Tibial nerve (tissue), 4 donors: Measurements from ENCODE around the gene GLIPR2. TPM values are rescaled to one million over a fixed set of nuclear protein-coding genes. Genes with fewer than 3 reads are reported as not detected.

Source experiments
- DNase-seq, 2 donors: peaks; one replicate each; pipeline ENCODE4 v3.0.0-alpha.2; 2019; ENCODE audit warnings: low spot score in 2 of 2
- H3K27ac ChIP-seq, 4 donors: fragments of 200-600 bp; sonication (generic) in 3 of 4; one replicate each; pipeline ENCODE4 v1.5.1; 2017 to 2019; ENCODE audit warnings: mild to moderate bottlenecking in 1 of 4
- H3K27me3 ChIP-seq, 2 donors: fragments of 200-600 bp; sonication (generic) in 1 of 2; one replicate each; pipeline versions ENCODE4 v1.5.1 to v1.6.0; 2017 to 2019
- H3K36me3 ChIP-seq, 3 donors: fragments of 200-600 bp; sonication (generic); one replicate each; pipeline ENCODE4 v1.5.1; 2018 to 2019
- H3K4me1 ChIP-seq, 4 donors: fragments of 200-600 bp; sonication (generic) in 3 of 4; one replicate each; pipeline ENCODE4 v1.5.1; 2017 to 2019
- H3K4me3 ChIP-seq, 4 donors: fragments of 200-600 bp; sonication (generic) in 3 of 4; one replicate each; pipeline ENCODE4 v1.5.1; 2017 to 2019; ENCODE audit warnings: mild to moderate bottlenecking in 1 of 4, moderate library complexity in 1 of 4
- H3K9me3 ChIP-seq, 4 donors: fragments of 200-600 bp; sonication (generic) in 3 of 4; one replicate each; pipeline ENCODE4 v1.5.1; 2017 to 2019
- CTCF ChIP-seq, 5 experiments: fragments of 200-600 bp in 3 of 5; fragments of 450-650 bp in 2 of 5; sonication (generic) in 3 of 5; IDR thresholded peaks; one replicate each; pipeline ENCODE4 v1.5.1; 2016 to 2019; ENCODE audit warnings: antibody characterized with exemption in 5 of 5, mild to moderate bottlenecking in 3 of 5, moderate library complexity in 2 of 5
- EP300 ChIP-seq, 2 donors: sonication (generic); formaldehyde crosslinking; IDR thresholded peaks; one replicate each; pipeline ENCODE4 v1.6.1; 2017; ENCODE audit warnings: antibody characterized with exemption in 2 of 2, mild to moderate bottlenecking in 1 of 2
- POLR2A ChIP-seq, 2 donors: fragments of 450-650 bp; IDR thresholded peaks; one replicate each; pipeline ENCODE4 v1.6.1; 2017; ENCODE audit warnings: antibody characterized with exemption in 2 of 2, mild to moderate bottlenecking in 2 of 2, moderate library complexity in 2 of 2
- WGBS, 2 donors: methylation state at CpG; one replicate each; pipeline ENCODE4 v1.1.5; 2018; 5-methylcytosine and 5-hydroxymethylcytosine counted together
- total RNA-seq, 4 donors: library from RNA; depleted of rRNA; stranded (reverse); fragments of >200 nt; gene quantifications; one replicate each; pipeline ENCODE4 v1.1.0, GENCODE V29; 2016

GLIPR2 gene
- total RNA-seq, 4 donors from 2014 or later: 18.1 to 26.4 (median 25.6) TPM

- Histone ChIP-seq H3K27me3 (no peaks in the 10 kb centered on the region), H3K27ac (no peak overlapping the region), H3K4me1 (peaks cover 0 to 62% (median 37%) of the 10 kb centered on the region in 4 donors), H3K36me3 (peaks cover 0 to 11% (median 0%) of the 10 kb centered on the region in 3 donors), H3K4me3 (no peak overlapping the region), H3K9me3 (peaks cover 0 to 6% (median 0%) of the 10 kb centered on the region in 4 donors)
- TF ChIP-seq EP300 (IDR thresholded peaks at IDR 0.05) (no peak), CTCF (IDR thresholded peaks at IDR 0.05) (no peak), POLR2A (IDR thresholded peaks at IDR 0.05) (no peak)
- DNase-seq: no peak
- WGBS, 2 donors: 80 to 83% methylated on average over 7 to 8 of the region's 10 CpGs
Observed at GRCh38 chr9:36146651-36147050, 10.1 kb downstream of the GLIPR2 start.

GRCh38 chr9:36147441-36148175 lies 11.1 kb downstream of the GLIPR2 start:
- H3K36me3 ChIP-seq: peaks cover 0 to 11% (median 0%) of the 10 kb centered on the region in 3 donors
- H3K27ac ChIP-seq: peak overlapping the region in 2 of 4 donors; percentile 35 to 81
- H3K9me3 ChIP-seq: peaks cover 0 to 6% (median 0%) of the 10 kb centered on the region in 4 donors
- H3K4me1 ChIP-seq: peaks cover 0 to 52% (median 34%) of the 10 kb centered on the region in 4 donors
- H3K4me3 ChIP-seq: no peak overlapping the region
- DNase-seq: no peak
- H3K27me3 ChIP-seq: no peaks in the 10 kb centered on the region
- 86 to 90% methylated on average over 12 to 14 of the region's 14 CpGs for WGBS, 2 donors
- TF ChIP-seq CTCF (IDR thresholded peaks at IDR 0.05): no peak
- TF ChIP-seq EP300 (IDR thresholded peaks at IDR 0.05): no peak
- TF ChIP-seq POLR2A (IDR thresholded peaks at IDR 0.05): no peak

- Histone ChIP-seq H3K4me1 (peaks cover 0 to 46% (median 30%) of the 10 kb centered on the region in 4 donors), H3K36me3 (peaks cover 0 to 11% (median 0%) of the 10 kb centered on the region in 3 donors), H3K9me3 (peaks cover 0 to 6% (median 0%) of the 10 kb centered on the region in 4 donors), H3K4me3 (no peak overlapping the region), H3K27me3 (no peaks in the 10 kb centered on the region), H3K27ac (peak overlapping the region in 3 of 4 donors; percentile 35 to 81 (median 78))
- TF ChIP-seq POLR2A (IDR thresholded peaks at IDR 0.05) (no peak), CTCF (IDR thresholded peaks at IDR 0.05) (peak in 1 of 5 experiments; percentile 31), EP300 (IDR thresholded peaks at IDR 0.05) (peak in 1 of 2 donors; percentile 86)
- WGBS, 2 donors: 29 to 38% methylated on average over 9 to 14 of the region's 14 CpGs
- peak; percentile 98 to 99 for DNase-seq
Observed at GRCh38 chr9:36148311-36149051, 11.9 kb downstream of the GLIPR2 start.

- no peak for TF ChIP-seq CTCF (IDR thresholded peaks at IDR 0.05)
- no peak for TF ChIP-seq POLR2A (IDR thresholded peaks at IDR 0.05)
- TF ChIP-seq EP300 (IDR thresholded peaks at IDR 0.05): no peak
- no peak for DNase-seq
- 19 to 36% methylated on average over 4 of the region's 4 CpGs for WGBS, 2 donors
Observed at GRCh38 chr9:36149197-36149596, 12.7 kb downstream of the GLIPR2 start.

More at GRCh38 chr9:36149197-36149596, 12.7 kb downstream of the GLIPR2 start:
- Histone ChIP-seq H3K4me1 (peaks cover 0 to 48% (median 29%) of the 10 kb centered on the region in 4 donors), H3K27ac (peak overlapping the region in 3 of 4 donors; percentile 35 to 78 (median 65)), H3K9me3 (peaks cover 0 to 6% (median 0%) of the 10 kb centered on the region in 4 donors), H3K27me3 (no peaks in the 10 kb centered on the region), H3K4me3 (no peak overlapping the region), H3K36me3 (peaks cover 0 to 11% (median 0%) of the 10 kb centered on the region in 3 donors)
